HCT116 (cell line): ENCODE results near the gene CYSRT1. TPM values are rescaled to one million over a fixed set of nuclear protein-coding genes. Genes with fewer than 3 reads are reported as not detected.

Source experiments
- ATAC-seq: fragments of 200-7000 bp; cut with Tn5 transposase; 2 replicates; pipeline ENCODE4 v1.9.1; 2020; ENCODE audit warnings: mild to moderate bottlenecking, moderate library complexity
- BruUV-seq: library from RNA; stranded (reverse); fragments of 400-500 nt; replicated peaks from 2 replicates; lab custom pipeline; 2021; lab: Mats Ljungman, UMichigan
- CTCF ChIA-PET: fragments of 300-600 bp; sonication (Branson Sonifier 250); formaldehyde crosslinking; loops from one replicate; lab custom pipeline; 2021; ENCODE audit warnings: antibody characterized with exemption; lab: Charles Lee
- POLR2A ChIA-PET: fragments of 300-600, 350-600 bp; sonication (Branson Sonifier 250); formaldehyde crosslinking; loops from one replicate; lab custom pipeline; 2021; ENCODE audit warnings: antibody characterized with exemption; lab: Charles Lee
- RAD21 ChIA-PET, 2 experiments: fragments of 300-600 bp; sonication (Branson Sonifier 250); formaldehyde crosslinking; loops; one replicate each; lab custom pipeline; 2023; ENCODE audit warnings: low total read pairs in 2 of 2; ENCODE audit not compliant: uncharacterized antibody in 2 of 2, unreplicated experiment in 2 of 2, low non-redundant PET in 1 of 2; lab: Charles Lee
- DNase-seq: peaks from one replicate; pipeline ENCODE4 v3.0.0-alpha.2; 2010; ENCODE audit warnings: low read depth, low spot score
- H2AFZ ChIP-seq: fragments of 200-600 bp; shearing (Covaris generic), sonication (generic); 2 replicates; pipeline ENCODE4 v1.6.1; 2017; ENCODE audit warnings: low read depth, mixed run types, mixed read lengths, antibody characterized with exemption, low read length; ENCODE audit not compliant: poor library complexity, severe bottlenecking
- H3K27ac ChIP-seq: 2 replicates; pipeline ENCODE4 v1.5.1; 2012; ENCODE audit warnings: low read depth, low read length
- H3K27me3 ChIP-seq: fragments of 200-600 bp; sonication (generic); 2 replicates; pipeline ENCODE4 v1.6.1; 2016; ENCODE audit warnings: mixed run types, low read length, mixed read lengths; ENCODE audit not compliant: insufficient read depth
- H3K36me3 ChIP-seq, 2 experiments: fragments of 200-500 bp in 1 of 2; fragments of 200-600 bp in 1 of 2; sonication (Bioruptor generic) in 1 of 2; sonication (generic) in 1 of 2; 2 replicates each; pipeline versions ENCODE4 v1.5.1 to v1.6.1; 2014 to 2016; ENCODE audit warnings: low read length in 2 of 2, inconsistent platforms in 1 of 2, mixed read lengths in 1 of 2, mixed run types in 1 of 2; ENCODE audit not compliant: insufficient read depth in 2 of 2, control insufficient read depth in 1 of 2
- H3K4me1 ChIP-seq, 2 experiments: fragments of 200-600 bp in 1 of 2; sonication (generic) in 1 of 2; 2 replicates each; pipeline versions ENCODE4 v1.5.1 to v1.6.1; 2012 to 2017; ENCODE audit warnings: low read length in 2 of 2, inconsistent platforms in 1 of 2, mild to moderate bottlenecking in 1 of 2, mixed read lengths in 1 of 2, mixed run types in 1 of 2, moderate library complexity in 1 of 2; ENCODE audit not compliant: insufficient read depth in 2 of 2, control insufficient read depth in 1 of 2
- H3K4me2 ChIP-seq: fragments of 200-600 bp; sonication (generic); 2 replicates; pipeline ENCODE4 v1.6.1; 2017; ENCODE audit warnings: mixed run types, low read length, mixed read lengths
- H3K4me3 ChIP-seq, 2 experiments: fragments of 200-600 bp in 1 of 2; sonication (generic) in 1 of 2; replicated peaks in 1 of 2; 2 replicates each; pipeline ENCODE4 v1.5.1; 2011 to 2016; ENCODE audit warnings: low read length in 2 of 2, control low read depth in 1 of 2, low read depth in 1 of 2, mild to moderate bottlenecking in 1 of 2, mixed read lengths in 1 of 2, mixed run types in 1 of 2
- H3K79me2 ChIP-seq: fragments of 200-600 bp; sonication (generic); 2 replicates; pipeline ENCODE4 v1.6.1; 2017; ENCODE audit warnings: mild to moderate bottlenecking, mixed run types, low read length, moderate library complexity, mixed read lengths; ENCODE audit not compliant: insufficient read depth
- H3K9ac ChIP-seq: fragments of 200-600 bp; sonication (generic); 2 replicates; pipeline ENCODE4 v1.6.1; 2016; ENCODE audit warnings: low read length, mixed read lengths
- H3K9me2 ChIP-seq: fragments of 200-600 bp; sonication (generic), shearing (Covaris generic); 2 replicates; pipeline ENCODE4 v1.6.1; 2017; ENCODE audit warnings: mixed run types, mild to moderate bottlenecking, moderate library complexity; ENCODE audit not compliant: insufficient read depth
- H3K9me3 ChIP-seq, 2 experiments: fragments of 200-500 bp in 1 of 2; fragments of 200-600 bp in 1 of 2; sonication (Bioruptor generic) in 1 of 2; sonication (generic) in 1 of 2; 2 replicates each; pipeline ENCODE4 v1.6.1; 2014 to 2017; ENCODE audit warnings: low read length in 2 of 2, mixed read lengths in 2 of 2, inconsistent platforms in 1 of 2, low read depth in 1 of 2, mild to moderate bottlenecking in 1 of 2, mixed run types in 1 of 2, moderate library complexity in 1 of 2; ENCODE audit not compliant: control insufficient read depth in 1 of 2, insufficient read depth in 1 of 2
- H4K20me1 ChIP-seq: fragments of 200-600 bp; sonication (generic), shearing (Covaris generic); 2 replicates; pipeline ENCODE4 v1.6.1; 2017; ENCODE audit warnings: mixed run types, mild to moderate bottlenecking, moderate library complexity; ENCODE audit not compliant: insufficient read depth
- CBX3 ChIP-seq: IDR thresholded peaks from 2 replicates; pipeline ENCODE4 v1.6.1; 2012; ENCODE audit warnings: low read depth
- CEBPB ChIP-seq: IDR thresholded peaks from 2 replicates; pipeline ENCODE4 v1.6.1; 2012; ENCODE audit warnings: low read depth
- EGR1 ChIP-seq: IDR thresholded peaks from 2 replicates; pipeline ENCODE4 v1.6.1; 2012; ENCODE audit warnings: low read depth
- EZH2 ChIP-seq: fragments of 200-600 bp; sonication (generic); IDR thresholded peaks from 2 replicates; pipeline ENCODE4 v1.6.1; 2017; ENCODE audit warnings: antibody characterized with exemption, mixed run types
- EZH2phosphoT487 ChIP-seq: fragments of 200-600 bp; IDR thresholded peaks from 2 replicates; pipeline ENCODE4 v1.6.1; 2018; ENCODE audit warnings: antibody characterized with exemption, borderline replicate concordance
- FOSL1 ChIP-seq: IDR thresholded peaks from 2 replicates; pipeline ENCODE4 v1.6.1; 2012; ENCODE audit warnings: low read depth
- JUND ChIP-seq: IDR thresholded peaks from 2 replicates; pipeline ENCODE4 v1.6.1; 2012
- POLR2AphosphoS5 ChIP-seq: IDR thresholded peaks from 2 replicates; pipeline ENCODE4 v1.6.1; 2011; ENCODE audit warnings: mild to moderate bottlenecking, low read depth, low read length, moderate library complexity
- RAD21 ChIP-seq: IDR thresholded peaks from 2 replicates; pipeline ENCODE4 v1.6.1; 2012; ENCODE audit warnings: low read depth, mild to moderate bottlenecking
- SRF ChIP-seq: IDR thresholded peaks from 2 replicates; pipeline ENCODE4 v1.6.1; 2012; ENCODE audit warnings: low read depth
- TCF7L2 ChIP-seq: IDR thresholded peaks from 2 replicates; pipeline ENCODE4 v1.7.0; 2011; ENCODE audit warnings: borderline replicate concordance, inconsistent platforms; ENCODE audit not compliant: insufficient read depth, insufficient read length; ENCODE audit errors: extremely low read depth
- YY1 ChIP-seq: IDR thresholded peaks from 2 replicates; pipeline ENCODE4 v1.6.1; 2011; ENCODE audit warnings: low read length, low read depth, moderate library complexity, mild to moderate bottlenecking; ENCODE audit not compliant: insufficient replicate concordance; ENCODE audit errors: extremely low read depth
- ZFX ChIP-seq: fragments of 450-650 bp; IDR thresholded peaks from 2 replicates; pipeline ENCODE4 v1.6.1; 2017
- intact Hi-C: fragments of 100-400 bp; cut with micrococcal nuclease; formaldehyde crosslinking; loops from 2 replicates; pipeline ENCODE4 v1.10.0; 2022
- total RNA-seq: library from RNA; stranded (reverse); gene quantifications from one replicate; pipeline ENCODE4 v1.2.1, GENCODE V29; 2021; ENCODE audit not compliant: unreplicated experiment
- TF ChIP-seq, protein P1 (sequence below): IDR thresholded peaks from 2 replicates; pipeline ENCODE4 v1.6.1; 2012
- TF ChIP-seq, protein P2 (sequence below): IDR thresholded peaks from 2 replicates; pipeline ENCODE4 v1.6.1; 2011; ENCODE audit warnings: mild to moderate bottlenecking, low read length, moderate library complexity; ENCODE audit not compliant: insufficient replicate concordance; ENCODE audit errors: extremely low read depth
- TF ChIP-seq, protein P3 (sequence below), 3 experiments: fragments of 200-600 bp in 1 of 3; sonication (generic) in 1 of 3; IDR thresholded peaks in 2 of 3; conservative IDR thresholded peaks in 1 of 3; 2 replicates each; pipeline ENCODE4 v1.5.1; 2012 to 2017; ENCODE audit warnings: low read depth in 2 of 3, low read length in 2 of 3, antibody characterized with exemption in 1 of 3, borderline replicate concordance in 1 of 3, control low read depth in 1 of 3, mild to moderate bottlenecking in 1 of 3, mixed read lengths in 1 of 3, mixed run types in 1 of 3, moderate library complexity in 1 of 3; ENCODE audit not compliant: insufficient read depth in 1 of 3

The CYSRT1 gene
- total RNA-seq, 1 experiment from 2014 or later = 4.3 TPM

DNA sequence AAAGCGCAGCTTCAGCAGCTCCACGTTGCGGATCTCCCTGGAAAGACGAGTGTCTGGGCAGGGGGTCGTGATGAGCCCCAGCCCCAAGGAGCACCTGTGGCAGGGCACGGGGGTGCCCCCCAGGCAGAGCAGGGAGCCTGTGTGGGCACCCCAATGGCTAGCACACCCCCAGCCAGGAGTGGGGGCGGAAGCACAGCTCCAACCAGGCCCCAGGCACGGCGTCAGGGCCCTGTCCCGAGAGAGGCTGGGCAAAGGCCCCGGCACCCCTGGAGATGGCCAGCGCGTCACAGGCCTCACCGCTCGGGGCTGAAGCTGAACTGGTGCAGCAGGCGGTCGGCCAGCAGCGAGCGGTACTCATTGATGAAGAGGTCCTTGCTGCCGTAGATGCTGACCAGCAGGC lies 44.5 kb upstream of the CYSRT1 start:
- TF ChIP-seq, protein P1, sequence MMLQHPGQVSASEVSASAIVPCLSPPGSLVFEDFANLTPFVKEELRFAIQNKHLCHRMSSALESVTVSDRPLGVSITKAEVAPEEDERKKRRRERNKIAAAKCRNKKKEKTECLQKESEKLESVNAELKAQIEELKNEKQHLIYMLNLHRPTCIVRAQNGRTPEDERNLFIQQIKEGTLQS = no peak
- TF ChIP-seq, protein P2, sequence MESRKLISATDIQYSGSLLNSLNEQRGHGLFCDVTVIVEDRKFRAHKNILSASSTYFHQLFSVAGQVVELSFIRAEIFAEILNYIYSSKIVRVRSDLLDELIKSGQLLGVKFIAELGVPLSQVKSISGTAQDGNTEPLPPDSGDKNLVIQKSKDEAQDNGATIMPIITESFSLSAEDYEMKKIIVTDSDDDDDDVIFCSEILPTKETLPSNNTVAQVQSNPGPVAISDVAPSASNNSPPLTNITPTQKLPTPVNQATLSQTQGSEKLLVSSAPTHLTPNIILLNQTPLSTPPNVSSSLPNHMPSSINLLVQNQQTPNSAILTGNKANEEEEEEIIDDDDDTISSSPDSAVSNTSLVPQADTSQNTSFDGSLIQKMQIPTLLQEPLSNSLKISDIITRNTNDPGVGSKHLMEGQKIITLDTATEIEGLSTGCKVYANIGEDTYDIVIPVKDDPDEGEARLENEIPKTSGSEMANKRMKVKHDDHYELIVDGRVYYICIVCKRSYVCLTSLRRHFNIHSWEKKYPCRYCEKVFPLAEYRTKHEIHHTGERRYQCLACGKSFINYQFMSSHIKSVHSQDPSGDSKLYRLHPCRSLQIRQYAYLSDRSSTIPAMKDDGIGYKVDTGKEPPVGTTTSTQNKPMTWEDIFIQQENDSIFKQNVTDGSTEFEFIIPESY = no peak
- TF ChIP-seq CBX3 (no peak), SRF (no peak), POLR2AphosphoS5 (no peak), ZFX (no peak), FOSL1 (no peak), RAD21 (no peak), EGR1 (no peak), JUND (no peak), CEBPB (no peak), TCF7L2 (no peak), EZH2phosphoT487 (no peak), YY1 (no peak), EZH2 (no peak)
- TF ChIP-seq, protein P3, sequence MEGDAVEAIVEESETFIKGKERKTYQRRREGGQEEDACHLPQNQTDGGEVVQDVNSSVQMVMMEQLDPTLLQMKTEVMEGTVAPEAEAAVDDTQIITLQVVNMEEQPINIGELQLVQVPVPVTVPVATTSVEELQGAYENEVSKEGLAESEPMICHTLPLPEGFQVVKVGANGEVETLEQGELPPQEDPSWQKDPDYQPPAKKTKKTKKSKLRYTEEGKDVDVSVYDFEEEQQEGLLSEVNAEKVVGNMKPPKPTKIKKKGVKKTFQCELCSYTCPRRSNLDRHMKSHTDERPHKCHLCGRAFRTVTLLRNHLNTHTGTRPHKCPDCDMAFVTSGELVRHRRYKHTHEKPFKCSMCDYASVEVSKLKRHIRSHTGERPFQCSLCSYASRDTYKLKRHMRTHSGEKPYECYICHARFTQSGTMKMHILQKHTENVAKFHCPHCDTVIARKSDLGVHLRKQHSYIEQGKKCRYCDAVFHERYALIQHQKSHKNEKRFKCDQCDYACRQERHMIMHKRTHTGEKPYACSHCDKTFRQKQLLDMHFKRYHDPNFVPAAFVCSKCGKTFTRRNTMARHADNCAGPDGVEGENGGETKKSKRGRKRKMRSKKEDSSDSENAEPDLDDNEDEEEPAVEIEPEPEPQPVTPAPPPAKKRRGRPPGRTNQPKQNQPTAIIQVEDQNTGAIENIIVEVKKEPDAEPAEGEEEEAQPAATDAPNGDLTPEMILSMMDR (IDR thresholded peaks at IDR 0.05 in 2 of 3, conservative IDR thresholded peaks at IDR 0.05 in 1 of 3; ENCODE audit: borderline replicate concordance in 1 of 3, insufficient read depth in 1 of 3, low read depth in 2 of 3, low read length in 2 of 3) = no peak
- H4K20me1 ChIP-seq = no peaks in the 10 kb centered on the region
- H3K27ac ChIP-seq = no peak overlapping the region
- peaks cover 3% of the 10 kb centered on the region; the same call in 1 of the 2 replicates for H3K79me2 ChIP-seq
- H3K9ac ChIP-seq = no peak overlapping the region
- peaks cover 0 to 15% of the 10 kb centered on the region in 2 experiments; a peak in 2 of 4 replicates for H3K4me1 ChIP-seq
- BruUV-seq = no TSS peak
- no peak for ATAC-seq
- no peaks in the 10 kb centered on the region for H3K9me3 ChIP-seq
- intact Hi-C loops = no loop called here
- peaks cover 0 to 4% of the 10 kb centered on the region in 2 experiments; a peak in 2 of 4 replicates for H3K36me3 ChIP-seq
- ChIA-PET RAD21 (no interaction called here), CTCF (no interaction called here), POLR2A (no interaction called here)
- no peak overlapping the region for H3K4me2 ChIP-seq
- H2AFZ ChIP-seq = no peak overlapping the region
- no peak overlapping the region for H3K4me3 ChIP-seq
- H3K9me2 ChIP-seq = no peaks in the 10 kb centered on the region
- H3K27me3 ChIP-seq = no peaks in the 10 kb centered on the region
- no peak for DNase-seq
